ENCODE data around the gene ANAPC2.
"Not testable (repeated sequence)": the region's sequence is repeated elsewhere in the genome, so short reads cannot be mapped to it uniquely, and the experiment has no call there.

The ANAPC2 gene

GRCh38 chr9:137141050-137141810 is 47.1 kb downstream of the ANAPC2 start:
- DNase-seq, result no peak

- DNase-seq, result no peak
Observed at GRCh38 chr9:137140151-137141012, 48.0 kb downstream of the ANAPC2 start.

- no peak for DNase-seq
Observed at GRCh38 chr9:137139468-137140150, 48.8 kb downstream of the ANAPC2 start.

GRCh38 chr9:137138722-137139467 is 49.5 kb downstream of the ANAPC2 start, which contains the start of gene GRIN1:
GRIN1 (plus strand) TSS chr9:137139154; CDS start chr9:137139487, 333 bp downstream.
- DNase-seq, result peak; percentile 19

GRCh38 chr9:137138058-137138721 is 50.2 kb downstream of the ANAPC2 start:
- DNase-seq, result no peak

- DNase-seq, result no peak
Observed at GRCh38 chr9:137136881-137137607, 51.3 kb downstream of the ANAPC2 start.

- DNase-seq, result no peak
Observed at GRCh38 chr9:137136261-137136880, 52.0 kb downstream of the ANAPC2 start.

GRCh38 chr9:137135154-137135553 is 53.2 kb downstream of the ANAPC2 start:
- not testable (repeated sequence) for DNase-seq

- no peak for DNase-seq
Observed at GRCh38 chr9:137134191-137134590, 54.2 kb downstream of the ANAPC2 start.

- no peak for DNase-seq
Observed at GRCh38 chr9:137130176-137130755, 58.1 kb downstream of the ANAPC2 start.

GRCh38 chr9:137129456-137130175 is 58.7 kb downstream of the ANAPC2 start:
- peak; percentile 92 for DNase-seq

GRCh38 chr9:137128862-137129455 is 59.4 kb downstream of the ANAPC2 start:
- peak; percentile 17 for DNase-seq

GRCh38 chr9:137128158-137128861 is 60.0 kb downstream of the ANAPC2 start:
- DNase-seq, result peak; percentile 39

GRCh38 chr9:137127301-137128157 is 60.8 kb downstream of the ANAPC2 start:
- peak; percentile 28 for DNase-seq

GRCh38 chr9:137126786-137127185 is 61.6 kb downstream of the ANAPC2 start:
- DNase-seq, result no peak

All from activated naive CD4-positive, alpha-beta T cell treated with Interleukin-2 at 50 U/mL for 16 hours (primary cell).